Peyer's patch (tissue), 4 donors: Measurements from ENCODE around the gene NTF3.

Source experiments
- POLR2A ChIP-seq, 2 donors: fragments of 450-650 bp; IDR thresholded peaks; one replicate each; pipeline ENCODE4 v1.5.1; 2017; ENCODE audit warnings: antibody characterized with exemption in 2 of 2, mild to moderate bottlenecking in 2 of 2, moderate library complexity in 2 of 2
- TF ChIP-seq, protein P1 (sequence below), 6 experiments: fragments of 450-650 bp in 4 of 6; fragments of 200-600 bp in 2 of 6; sonication (generic) in 1 of 6; IDR thresholded peaks; one replicate each; pipeline ENCODE4 v1.5.1; 2017 to 2019; ENCODE audit warnings: antibody characterized with exemption in 6 of 6, mild to moderate bottlenecking in 3 of 6, moderate library complexity in 1 of 6

DNA sequence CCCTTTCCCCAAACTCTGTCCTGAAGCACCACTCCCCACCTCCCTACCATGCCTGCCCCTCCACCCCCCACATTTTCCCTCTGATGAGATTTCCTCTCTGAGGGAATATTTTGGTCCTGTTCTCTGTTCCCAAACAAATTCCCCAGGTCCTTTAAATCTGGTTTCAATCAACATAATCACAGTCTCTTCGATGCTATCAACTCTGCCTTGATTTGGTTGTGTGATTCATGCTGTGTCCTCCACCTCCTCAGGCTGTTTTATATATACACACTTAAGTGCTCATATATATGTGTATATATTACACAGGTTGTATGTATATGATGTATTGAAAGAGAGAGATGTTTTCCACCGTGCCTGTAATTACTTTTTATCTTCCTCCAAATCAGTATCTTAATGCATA lies 36.0 kb downstream of the NTF3 start:
- TF ChIP-seq, protein P1, sequence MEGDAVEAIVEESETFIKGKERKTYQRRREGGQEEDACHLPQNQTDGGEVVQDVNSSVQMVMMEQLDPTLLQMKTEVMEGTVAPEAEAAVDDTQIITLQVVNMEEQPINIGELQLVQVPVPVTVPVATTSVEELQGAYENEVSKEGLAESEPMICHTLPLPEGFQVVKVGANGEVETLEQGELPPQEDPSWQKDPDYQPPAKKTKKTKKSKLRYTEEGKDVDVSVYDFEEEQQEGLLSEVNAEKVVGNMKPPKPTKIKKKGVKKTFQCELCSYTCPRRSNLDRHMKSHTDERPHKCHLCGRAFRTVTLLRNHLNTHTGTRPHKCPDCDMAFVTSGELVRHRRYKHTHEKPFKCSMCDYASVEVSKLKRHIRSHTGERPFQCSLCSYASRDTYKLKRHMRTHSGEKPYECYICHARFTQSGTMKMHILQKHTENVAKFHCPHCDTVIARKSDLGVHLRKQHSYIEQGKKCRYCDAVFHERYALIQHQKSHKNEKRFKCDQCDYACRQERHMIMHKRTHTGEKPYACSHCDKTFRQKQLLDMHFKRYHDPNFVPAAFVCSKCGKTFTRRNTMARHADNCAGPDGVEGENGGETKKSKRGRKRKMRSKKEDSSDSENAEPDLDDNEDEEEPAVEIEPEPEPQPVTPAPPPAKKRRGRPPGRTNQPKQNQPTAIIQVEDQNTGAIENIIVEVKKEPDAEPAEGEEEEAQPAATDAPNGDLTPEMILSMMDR (IDR thresholded peaks at IDR 0.05): no peak
- TF ChIP-seq POLR2A (IDR thresholded peaks at IDR 0.05): no peak
